Measurements from ENCODE around the gene KRT7. TPM values are rescaled to one million over a fixed set of nuclear protein-coding genes. Genes with fewer than 3 reads are reported as not detected.
A peak's percentile ranks its signal among the peaks of the same experiment; 100 is the strongest.
"Not testable (repeated sequence)": the region's sequence is repeated elsewhere in the genome, so short reads cannot be mapped to it uniquely, and the experiment has no call there.

KRT7 gene
- total RNA-seq, 4 donors from 2014 or later: 333 to 826 (median 460) TPM

DNA sequence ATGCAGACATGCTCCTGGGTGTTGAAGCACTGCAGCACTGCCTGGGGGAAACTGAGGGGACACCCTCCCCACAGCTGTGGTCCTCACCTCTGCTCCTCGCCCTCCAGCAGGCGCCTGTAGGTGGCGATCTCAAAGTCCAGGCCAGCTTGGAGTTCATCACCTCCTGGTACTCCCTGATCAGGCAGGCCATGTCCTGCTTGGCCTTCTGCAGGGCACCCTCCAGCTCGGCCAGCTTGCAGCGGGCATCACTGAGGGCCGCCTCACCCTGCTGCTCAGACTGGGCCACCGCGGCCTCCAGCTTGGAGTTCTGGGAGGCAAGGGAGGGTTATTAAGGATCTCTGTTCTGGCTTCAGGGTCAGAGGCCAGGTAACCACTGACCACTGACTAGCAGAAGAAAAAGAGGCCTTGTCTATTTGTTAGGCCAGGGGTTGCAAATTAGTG lies 19.2 kb downstream of the KRT7 start:
- WGBS, 2 donors: 100% methylated on average over 2 of the region's 8 CpGs; no CpG with 5 or more reads in 1 of the 2 donors
- intact Hi-C loops (cut with DNase I); H3K27me3 ChIP-seq; DNase-seq; H3K36me3 ChIP-seq; H3K4me3 ChIP-seq (replicated peaks in 1 of 3); H3K9me3 ChIP-seq: not testable (repeated sequence)
- Histone ChIP-seq H3K27ac (peak overlapping the region; percentile 9 to 100 (median 94)), H3K4me1 (peaks cover 25 to 29% of the 10 kb centered on the region in 2 donors)
- TF ChIP-seq CTCF (IDR thresholded peaks at IDR 0.05): peak in 2 of 6 experiments; percentile 11 to 12

- Histone ChIP-seq H3K4me3 (replicated peaks in 1 of 3) (no peak overlapping the region), H3K27me3 (no peaks in the 10 kb centered on the region), H3K4me1 (peaks cover 23% of the 10 kb centered on the region in 2 donors), H3K36me3 (no peaks in the 10 kb centered on the region), H3K27ac (peak overlapping the region in 2 of 3 donors; percentile 94 to 100), H3K9me3 (no peaks in the 10 kb centered on the region)
- whole genome bisulfite sequencing, 2 donors: 84 to 97% methylated on average over 4 to 11 of the region's 11 CpGs
- intact Hi-C loops (cut with DNase I): no loop called here
- TF ChIP-seq POLR2A (IDR thresholded peaks at IDR 0.05) (no peak), CTCF (IDR thresholded peaks at IDR 0.05) (no peak)
- DNase-seq: no peak
Measured at GRCh38 chr12:52252728-52253343, 19.8 kb downstream of the KRT7 start.

DNA sequence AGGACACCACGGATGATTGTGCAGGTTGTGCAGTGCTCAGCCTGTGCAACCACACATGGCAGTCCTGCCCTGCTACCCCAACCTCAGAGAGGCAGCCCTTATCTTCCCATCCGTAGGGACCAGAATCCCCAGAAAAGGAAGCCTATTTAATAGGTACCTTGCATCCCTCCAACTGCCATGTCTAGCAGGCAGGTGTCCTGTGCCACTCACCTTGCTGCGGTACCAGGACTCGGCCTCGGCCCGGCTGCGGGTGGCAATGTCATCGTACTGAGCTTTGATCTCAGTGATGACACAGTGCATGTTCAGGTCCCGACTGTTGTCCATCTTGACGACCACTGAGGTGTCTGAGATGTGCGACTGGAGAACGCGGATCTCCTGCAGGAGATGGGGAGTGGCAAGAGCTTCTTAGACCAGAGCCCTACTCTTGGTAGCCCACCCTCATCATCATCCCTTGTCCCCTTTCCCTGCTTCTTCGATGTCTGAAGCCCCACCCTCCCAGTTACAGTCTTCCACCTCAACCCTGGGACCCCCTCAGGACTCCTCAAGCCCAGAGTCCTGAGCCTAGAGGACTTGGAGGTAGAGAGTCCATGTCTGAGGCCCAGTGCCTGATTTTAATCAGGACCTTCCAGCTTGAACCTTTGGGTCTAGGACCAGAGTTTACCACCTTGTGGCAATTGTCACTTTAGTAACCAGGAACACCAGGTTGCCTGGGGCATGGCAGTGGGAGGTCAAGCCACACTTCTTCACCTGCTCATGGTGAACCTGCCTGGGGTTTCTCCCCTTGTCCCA lies 20.5 kb downstream of the KRT7 start:
- Histone ChIP-seq H3K36me3 (no peaks in the 10 kb centered on the region), H3K27ac (no peak overlapping the region), H3K9me3 (no peaks in the 10 kb centered on the region), H3K4me1 (peaks cover 20 to 21% of the 10 kb centered on the region in 2 donors), H3K27me3 (no peaks in the 10 kb centered on the region), H3K4me3 (replicated peaks in 1 of 3) (no peak overlapping the region)
- intact Hi-C loops (cut with DNase I): no loop called here
- 89 to 92% methylated on average over 6 to 14 of the region's 14 CpGs for WGBS, 2 donors
- no peak for TF ChIP-seq CTCF (IDR thresholded peaks at IDR 0.05)
- no peak for TF ChIP-seq POLR2A (IDR thresholded peaks at IDR 0.05)
- no peak for DNase-seq

DNA sequence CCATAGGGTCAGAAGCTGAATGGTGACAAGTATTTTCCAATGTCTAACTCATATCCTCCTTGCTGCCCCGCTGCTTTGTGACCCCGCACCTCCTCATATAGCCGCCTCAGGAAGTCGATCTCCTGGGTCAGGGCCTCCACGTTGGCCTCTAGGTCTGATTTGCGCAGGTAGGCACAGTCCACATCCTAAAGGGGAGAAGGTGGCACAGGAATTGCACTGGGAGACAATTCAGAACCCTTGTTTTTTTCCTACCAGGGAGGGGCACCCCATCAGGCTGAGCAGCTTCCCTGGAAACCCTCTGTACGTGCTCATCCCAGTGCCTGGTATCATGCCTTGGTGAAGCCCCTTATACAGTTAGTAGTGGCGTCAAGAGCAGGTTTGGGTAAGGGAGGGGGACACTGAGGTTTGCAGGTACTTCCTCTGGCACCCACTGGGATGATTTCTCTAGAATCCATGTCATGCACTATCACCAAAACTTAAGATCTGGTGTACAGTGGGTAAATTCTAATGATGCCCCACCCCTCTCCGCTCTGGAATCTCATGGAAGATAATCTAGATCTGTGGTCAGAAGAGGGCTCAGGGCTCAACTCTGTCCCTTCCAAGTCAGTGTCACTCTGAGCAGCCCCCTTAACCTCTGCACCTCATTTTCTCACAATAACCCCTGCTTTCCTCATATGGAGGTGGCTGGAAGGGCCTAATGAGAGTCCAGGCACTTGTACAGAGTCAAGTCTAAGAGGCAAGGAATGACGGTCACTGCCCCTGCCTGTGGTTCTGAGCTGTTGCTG lies 21.3 kb downstream of the KRT7 start:
- H3K27ac ChIP-seq: no peak overlapping the region
- no peak overlapping the region for H3K4me3 ChIP-seq (replicated peaks in 1 of 3)
- DNase-seq: no peak
- H3K9me3 ChIP-seq: no peaks in the 10 kb centered on the region
- TF ChIP-seq CTCF (IDR thresholded peaks at IDR 0.05): no peak
- no peak for TF ChIP-seq POLR2A (IDR thresholded peaks at IDR 0.05)
- no peaks in the 10 kb centered on the region for H3K36me3 ChIP-seq
- peaks cover 13 to 17% of the 10 kb centered on the region in 2 donors for H3K4me1 ChIP-seq
- H3K27me3 ChIP-seq: no peaks in the 10 kb centered on the region
- intact Hi-C loops (cut with DNase I): no loop called here
- 92 to 94% methylated on average over 10 of the region's 10 CpGs for WGBS, 2 donors

Measured in thyroid gland (tissue), 4 donors.